ENCODE results near the gene NRM.
"Not testable (repeated sequence)": the region's sequence is repeated elsewhere in the genome, so short reads cannot be mapped to it uniquely, and the experiment has no call there.

Gene NRM, protein sequence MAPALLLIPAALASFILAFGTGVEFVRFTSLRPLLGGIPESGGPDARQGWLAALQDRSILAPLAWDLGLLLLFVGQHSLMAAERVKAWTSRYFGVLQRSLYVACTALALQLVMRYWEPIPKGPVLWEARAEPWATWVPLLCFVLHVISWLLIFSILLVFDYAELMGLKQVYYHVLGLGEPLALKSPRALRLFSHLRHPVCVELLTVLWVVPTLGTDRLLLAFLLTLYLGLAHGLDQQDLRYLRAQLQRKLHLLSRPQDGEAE

GRCh38 chr6:30690403-30691207 is at the start of gene NRM:
TSS of gene NRM (minus strand) at chr6:30690984. CDS start at chr6:30690974, 10 bp downstream.
- DNase-seq: peak; percentile 91

- DNase-seq: no peak
Observed at GRCh38 chr6:30740540-30740870, 49.7 kb upstream of the NRM start.

DNA sequence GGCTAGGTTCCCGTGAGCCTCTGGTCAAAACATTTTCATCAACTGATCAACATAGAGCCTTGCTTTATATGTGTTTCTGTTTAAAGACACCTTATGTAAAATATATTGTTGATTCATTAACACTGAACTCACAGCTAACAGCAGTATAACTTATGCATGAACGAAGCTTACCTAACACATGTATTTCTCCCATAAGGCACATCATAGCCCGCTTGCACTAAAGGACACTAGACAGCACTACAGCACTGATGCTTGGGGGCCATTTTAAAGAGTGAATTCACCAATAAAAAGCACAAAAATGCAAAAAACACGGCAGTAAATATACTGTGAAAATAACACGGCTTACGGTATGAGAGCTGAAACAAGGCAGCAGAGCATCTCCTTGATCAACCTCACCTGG is 47.7 kb upstream of the NRM start:
- DNase-seq: no peak

GRCh38 chr6:30735668-30736314 is 45.0 kb upstream of the NRM start:
- DNase-seq: no peak

- no peak for DNase-seq
Observed at GRCh38 chr6:30732237-30732943, 41.6 kb upstream of the NRM start.

GRCh38 chr6:30730601-30731435 is 40.0 kb upstream of the NRM start:
- DNase-seq: peak; percentile 93

DNA sequence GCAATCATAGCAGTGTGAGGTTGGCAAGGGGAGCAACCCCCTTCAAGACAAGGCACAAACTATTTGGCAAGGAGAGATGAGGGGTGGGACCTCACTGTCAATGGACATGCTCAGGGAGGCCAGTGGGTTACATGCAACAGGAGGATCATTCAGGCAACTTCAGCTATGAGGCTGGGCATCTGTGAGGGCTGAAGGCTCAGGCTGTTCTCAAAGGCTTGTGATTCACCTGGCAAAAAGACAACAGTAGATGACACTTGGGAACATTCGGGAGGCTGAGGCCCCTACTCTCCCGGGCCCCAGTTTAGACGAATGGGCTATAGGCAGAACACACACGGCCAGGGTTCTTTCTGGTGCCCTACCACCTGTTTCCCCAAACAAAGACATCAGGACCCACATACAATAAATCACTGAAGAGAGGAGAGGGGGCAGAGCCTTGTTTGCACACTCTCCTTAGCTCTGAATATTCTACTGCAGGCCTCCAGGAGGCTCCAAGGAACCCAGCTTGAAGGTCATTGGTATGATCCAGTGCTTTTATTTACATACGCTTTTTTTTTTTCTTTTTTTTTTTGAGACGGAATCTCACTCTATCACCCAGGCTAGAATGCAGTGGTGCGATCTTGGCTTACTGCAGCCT is 37.3 kb upstream of the NRM start:
- DNase-seq: no peak

- no peak for DNase-seq
Observed at GRCh38 chr6:30726506-30727413, 36.0 kb upstream of the NRM start.

- DNase-seq: no peak
Observed at GRCh38 chr6:30725713-30726505, 35.1 kb upstream of the NRM start.

GRCh38 chr6:30724906-30725667 is 34.3 kb upstream of the NRM start:
- no peak for DNase-seq

- not testable (repeated sequence) for DNase-seq
Observed at GRCh38 chr6:30723843-30724741, 33.3 kb upstream of the NRM start.

GRCh38 chr6:30723159-30723842 is 32.5 kb upstream of the NRM start:
- DNase-seq: not testable (repeated sequence)

GRCh38 chr6:30722280-30723112 is 31.7 kb upstream of the NRM start:
- peak; percentile 88 for DNase-seq

DNA sequence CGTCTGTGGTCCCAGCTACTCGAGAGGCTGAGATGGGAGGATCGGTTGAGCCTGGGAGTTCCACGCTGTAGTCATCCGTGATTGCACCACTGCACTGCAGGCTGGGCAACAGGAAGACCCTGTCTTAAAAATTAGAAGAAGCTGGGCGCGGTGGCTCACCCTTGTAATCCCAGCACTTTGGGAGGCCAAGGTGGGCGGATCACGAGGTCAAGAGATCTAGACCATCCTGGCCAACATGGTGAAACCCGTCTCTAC is 31.2 kb upstream of the NRM start:
- DNase-seq: not testable (repeated sequence)

DNA sequence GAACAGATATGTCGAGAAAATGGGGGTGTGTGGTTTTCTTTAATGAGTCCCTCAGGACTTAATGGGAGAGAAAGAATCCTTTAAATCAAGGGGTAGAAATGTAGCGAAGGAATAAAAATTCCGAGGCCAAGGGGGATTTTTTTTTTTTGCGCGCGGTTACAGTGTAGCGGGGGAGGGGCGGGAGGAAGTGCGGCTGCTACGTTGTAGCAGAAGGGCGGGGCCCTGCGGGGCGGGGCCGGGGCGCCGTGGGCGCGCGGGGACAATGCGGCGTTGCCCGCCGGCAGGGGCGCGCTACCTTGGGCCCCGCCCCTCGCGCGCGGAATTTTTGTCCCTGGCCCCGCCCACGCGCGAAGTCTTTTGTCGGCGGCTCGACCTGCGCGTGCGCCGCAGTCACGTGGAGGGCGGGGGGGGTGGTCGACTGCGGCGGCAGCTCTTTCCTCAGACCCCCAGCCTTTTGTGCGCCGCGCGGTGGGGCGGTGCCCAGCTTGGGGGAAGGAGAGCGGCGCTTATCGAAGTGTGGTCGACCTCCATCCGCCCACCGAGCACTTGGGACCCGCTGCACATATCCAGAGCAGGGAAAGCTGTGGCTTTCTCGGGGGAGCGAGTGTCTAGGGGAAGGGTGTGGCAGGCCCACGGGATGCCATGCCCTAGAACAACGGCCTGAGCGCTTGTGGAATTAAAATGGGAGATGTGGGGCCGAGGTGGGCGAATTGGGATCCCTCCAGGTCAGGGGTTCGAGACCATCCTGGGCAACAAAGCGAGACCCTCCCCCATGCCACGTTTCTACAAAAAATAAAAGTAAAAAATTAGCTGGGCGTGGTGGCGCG is 30.6 kb upstream of the NRM start:
- peak; percentile 98 for DNase-seq

GRCh38 chr6:30720738-30721197 is 30.0 kb upstream of the NRM start:
- DNase-seq: peak; percentile 67

Data from CD4-positive, alpha-beta T cell treated with Interleukin-17A for 4 hours (primary cell).